ENCODE measurements around the gene STARD9.

STARD9 gene

DNA sequence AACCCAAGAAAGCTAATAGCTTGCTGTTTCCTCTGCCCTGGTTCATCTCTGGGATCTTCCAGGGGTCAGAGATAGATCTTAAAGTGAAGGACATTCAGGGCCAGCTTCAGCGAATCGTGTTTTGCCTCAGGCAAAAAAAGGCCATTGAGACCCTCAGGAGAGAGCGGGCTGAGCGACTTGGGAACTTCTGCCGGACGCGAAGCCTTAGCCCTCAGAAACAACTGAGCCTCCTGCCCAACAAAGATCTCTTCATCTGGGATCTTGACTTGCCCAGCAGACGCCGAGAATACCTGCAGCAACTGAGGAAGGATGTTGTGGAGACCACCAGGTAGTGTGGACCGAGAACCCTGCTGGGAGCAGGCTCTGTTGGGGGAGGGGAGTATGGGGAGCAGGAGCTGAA is 119.0 kb downstream of the STARD9 start:
- DNase-seq (ENCODE audit: low read depth) = no peak

DNA sequence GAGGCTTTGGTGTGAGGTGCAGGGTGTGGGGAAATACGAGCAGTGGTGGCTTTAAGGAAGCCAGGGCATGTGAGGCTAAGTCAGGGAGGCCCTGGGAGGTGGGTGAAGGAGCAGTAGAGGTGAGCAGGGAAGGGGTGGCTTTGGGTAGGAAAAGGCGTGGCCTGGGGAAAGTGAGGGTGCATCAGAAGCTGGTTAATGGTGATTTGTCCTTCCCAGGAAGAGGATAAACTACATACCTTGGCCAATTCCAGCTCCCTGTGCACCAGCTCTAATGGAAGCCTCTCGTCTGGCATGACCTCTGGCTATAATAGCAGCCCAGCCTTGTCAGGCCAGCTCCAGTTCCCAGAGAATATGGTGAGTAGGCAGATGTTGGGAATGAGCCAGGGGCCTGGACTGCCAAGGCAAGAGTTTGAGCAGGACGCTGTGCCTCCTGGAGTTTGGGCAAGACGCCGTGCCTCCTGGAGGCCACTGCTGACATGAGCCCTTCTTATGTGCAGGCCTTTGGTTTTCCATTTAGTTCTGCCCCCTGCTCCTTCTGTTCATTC is 120.2 kb downstream of the STARD9 start:
- DNase-seq (ENCODE audit: low read depth) = no peak

DNA sequence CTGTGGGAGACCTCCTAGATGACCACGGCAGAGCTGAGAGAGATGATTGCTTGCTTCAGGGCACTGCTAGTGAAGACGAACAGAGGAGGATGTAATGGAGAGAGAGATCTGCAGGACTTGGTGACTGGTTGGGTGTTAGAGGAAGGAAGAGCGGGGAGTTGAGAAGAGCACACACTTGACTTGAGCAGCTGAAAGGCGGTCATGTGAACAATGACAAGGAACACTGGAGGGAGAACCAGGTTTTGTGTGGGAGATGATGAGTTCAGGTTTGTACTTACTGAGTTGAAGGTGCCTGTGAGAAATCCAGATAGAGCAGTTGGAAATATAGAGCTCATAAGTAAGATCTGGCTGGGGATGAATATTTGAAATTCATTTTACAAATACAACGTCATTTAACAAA is 121.2 kb downstream of the STARD9 start:
- no peak for DNase-seq (ENCODE audit: low read depth)

DNA sequence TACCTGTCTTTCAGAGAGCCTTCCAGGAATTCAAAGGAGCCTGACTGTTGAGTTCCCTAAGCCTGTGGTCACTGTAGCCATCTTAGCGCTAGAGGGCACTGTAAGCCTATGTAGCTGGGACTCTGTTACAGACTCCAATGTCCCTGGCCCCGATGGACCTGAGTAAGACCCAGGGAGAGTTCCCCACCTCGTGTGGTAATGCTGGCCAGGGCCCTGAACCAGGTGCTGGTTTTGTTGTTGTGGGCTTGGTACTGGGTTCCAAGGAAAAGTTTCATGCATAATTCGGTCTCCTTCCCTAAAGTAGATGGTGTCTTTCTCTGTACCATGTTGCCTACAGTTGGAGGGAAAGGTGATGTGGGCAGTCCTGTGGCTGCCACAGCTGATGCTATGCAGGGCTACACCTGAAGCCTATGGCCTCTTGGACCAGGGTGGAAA is 129.1 kb downstream of the STARD9 start:
- DNase-seq (ENCODE audit: low read depth) = peak; percentile 15

DNA sequence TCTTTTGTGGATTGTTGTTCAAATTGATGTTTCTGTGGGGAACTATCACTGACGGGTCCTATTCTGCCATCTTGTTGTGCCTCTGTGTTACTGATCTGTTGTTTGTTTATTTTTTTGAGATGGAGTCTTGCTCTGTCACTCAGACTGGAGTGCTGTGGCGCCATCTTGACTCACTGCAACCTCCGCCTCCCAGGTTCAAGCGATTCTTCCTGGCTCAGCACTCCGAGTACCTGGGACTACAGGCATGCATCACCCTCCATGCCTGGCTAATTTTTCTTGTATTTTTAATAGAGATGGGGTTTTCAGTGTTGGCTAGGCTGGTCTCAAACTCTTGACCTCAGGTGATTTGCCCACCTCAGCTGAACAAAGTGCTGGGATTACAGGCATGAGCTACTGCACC is 129.9 kb downstream of the STARD9 start:
- no peak for DNase-seq (ENCODE audit: low read depth)

DNA sequence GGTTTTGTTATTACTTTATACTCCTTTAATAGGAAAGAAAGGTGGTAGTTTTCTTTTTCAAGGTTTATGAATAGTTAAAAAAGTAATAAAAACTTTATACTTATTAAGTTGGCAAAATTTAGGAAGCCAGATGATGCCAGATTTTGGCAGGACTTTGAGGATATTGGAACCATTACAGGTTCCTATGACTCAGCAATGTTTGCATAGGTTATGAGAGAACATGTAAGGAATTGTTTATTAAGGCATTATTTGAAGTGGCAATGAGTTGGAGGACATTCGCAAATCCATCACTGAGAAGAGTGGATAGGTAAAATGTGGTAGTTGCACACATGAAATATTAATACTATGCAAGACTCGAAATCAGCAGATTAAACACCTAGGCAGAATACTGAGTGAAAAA is 131.7 kb downstream of the STARD9 start:
- DNase-seq (ENCODE audit: low read depth) = no peak

DNA sequence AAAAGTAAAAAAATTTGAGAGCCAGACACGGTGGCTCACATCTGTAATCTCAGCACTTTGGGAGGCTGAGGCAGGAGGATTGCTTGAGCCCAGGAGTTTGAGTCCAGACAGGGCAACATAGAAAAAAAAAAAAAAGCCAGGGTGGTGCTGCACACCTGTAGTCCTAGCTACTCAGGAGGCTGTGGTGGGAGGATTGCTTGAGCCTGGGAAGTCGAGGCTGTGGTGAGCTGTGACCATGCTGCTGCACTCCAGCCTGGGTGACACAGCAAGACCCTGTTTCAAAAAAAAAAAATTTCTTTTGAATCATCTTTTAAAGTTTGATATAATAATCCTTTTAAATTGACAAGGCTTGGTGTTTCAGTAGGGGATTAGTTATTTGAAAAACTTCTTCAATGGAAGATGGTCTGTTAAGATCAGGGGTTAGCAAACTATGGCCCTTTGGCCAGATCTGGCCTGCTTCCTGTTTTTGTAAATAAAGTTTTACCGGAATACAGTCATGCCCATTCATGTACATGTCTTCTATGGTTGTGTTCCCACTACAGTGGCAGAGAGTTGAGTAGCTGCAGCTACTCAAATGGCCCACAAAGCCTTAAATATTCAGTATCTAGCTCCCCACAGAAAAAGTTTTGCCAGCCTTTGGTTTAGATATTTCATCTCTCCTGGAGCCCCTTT is 132.6 kb downstream of the STARD9 start:
- DNase-seq (ENCODE audit: low read depth) = no peak

DNA sequence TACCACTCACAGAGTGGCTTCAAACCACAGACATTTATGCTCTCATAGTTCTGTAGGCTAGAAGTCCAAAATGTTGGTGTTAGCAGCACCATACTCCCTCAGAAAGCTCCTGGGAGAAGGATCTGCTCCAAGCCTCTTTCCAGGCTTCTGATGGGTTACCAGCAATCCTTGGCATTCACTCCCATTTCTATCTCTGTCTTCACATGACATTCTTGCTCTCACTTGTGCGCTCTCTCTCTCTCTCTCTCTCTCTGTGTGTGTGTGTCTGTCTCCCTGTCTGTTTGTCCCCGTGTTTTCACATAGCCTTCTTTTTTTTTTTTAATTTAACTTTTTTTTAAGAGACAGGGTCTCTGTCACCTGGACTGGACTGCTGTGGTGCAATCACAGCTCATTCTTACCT is 135.3 kb downstream of the STARD9 start:
- no peak for DNase-seq (ENCODE audit: low read depth)

DNA sequence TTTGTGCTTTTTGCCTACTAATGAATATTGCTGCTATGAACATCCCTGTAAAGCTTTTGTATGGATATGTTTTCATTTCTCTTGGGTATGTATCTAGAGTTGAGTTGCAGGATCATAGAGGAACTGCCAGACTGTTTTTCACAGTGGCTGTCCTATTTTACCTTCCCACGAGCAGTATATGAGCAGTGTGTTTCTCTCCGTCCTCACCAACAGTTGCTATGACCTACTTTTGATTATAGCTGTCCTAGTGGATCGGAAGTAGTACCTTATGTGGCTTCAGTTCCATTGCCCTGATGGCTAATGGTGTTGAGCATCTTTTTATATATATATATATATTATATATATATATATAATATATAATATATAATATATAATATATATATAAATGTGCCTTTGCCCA is 136.3 kb downstream of the STARD9 start:
- DNase-seq (ENCODE audit: low read depth) = no peak

DNA sequence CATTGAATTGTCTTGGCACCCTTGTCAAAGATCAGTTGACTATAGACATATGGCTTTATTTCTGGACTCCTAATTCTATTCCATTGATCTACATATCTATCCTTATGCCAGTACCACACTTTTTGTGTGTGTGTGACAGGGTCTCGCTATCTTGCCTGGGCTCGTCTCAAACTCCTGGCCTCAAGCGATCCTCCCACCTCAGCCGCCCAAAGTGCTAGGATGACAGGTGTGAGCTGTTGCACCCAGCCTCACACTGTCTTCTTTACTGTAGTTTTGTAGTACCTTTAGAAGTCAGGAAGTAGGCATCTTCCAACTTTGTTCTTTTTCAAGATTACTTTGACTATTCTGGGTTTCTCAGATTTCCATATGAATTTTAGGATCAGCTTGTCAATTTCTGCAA is 137.2 kb downstream of the STARD9 start:
- no peak for DNase-seq (ENCODE audit: low read depth)

DNA sequence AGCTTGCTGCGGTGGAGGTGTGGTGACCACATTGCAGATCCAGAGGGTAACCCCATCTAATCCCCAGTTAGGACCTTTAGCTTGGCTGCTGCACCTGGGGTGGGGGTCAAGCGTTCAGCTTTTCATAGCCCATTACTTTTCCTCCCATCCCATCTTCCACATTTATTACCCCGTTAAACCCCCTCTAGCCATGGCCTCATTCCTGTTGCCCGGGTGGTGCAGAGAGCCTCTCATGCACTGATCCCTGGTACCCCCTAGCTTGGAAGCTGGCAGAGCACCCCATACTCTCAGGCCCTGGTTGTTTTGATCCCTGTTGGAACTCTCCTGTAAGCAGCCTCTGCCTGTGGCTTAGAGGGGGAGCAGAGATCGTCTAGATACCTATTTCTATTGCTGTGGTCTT is 140.7 kb downstream of the STARD9 start:
- DNase-seq (ENCODE audit: low read depth) = no peak

DNA sequence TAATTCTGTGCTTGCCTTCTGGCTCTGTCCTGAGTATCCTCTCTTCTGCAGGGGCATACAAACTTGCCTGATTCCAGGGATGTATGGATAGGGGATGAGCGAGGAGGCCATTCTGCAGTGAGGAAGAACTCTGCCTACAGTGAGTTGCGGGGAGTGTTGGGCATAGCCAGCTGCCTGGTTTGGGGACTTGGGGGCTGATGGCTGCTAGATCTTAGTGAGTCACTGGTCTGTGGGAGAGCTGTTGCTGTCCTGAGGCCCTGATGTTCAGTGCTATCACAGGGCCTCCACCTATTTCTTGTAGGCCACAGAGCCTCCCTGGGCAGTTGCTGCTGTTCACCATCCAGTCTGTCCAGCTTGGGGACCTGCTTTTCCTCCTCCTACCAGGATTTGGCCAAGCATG is 141.2 kb downstream of the STARD9 start:
- DNase-seq (ENCODE audit: low read depth) = no peak

DNA sequence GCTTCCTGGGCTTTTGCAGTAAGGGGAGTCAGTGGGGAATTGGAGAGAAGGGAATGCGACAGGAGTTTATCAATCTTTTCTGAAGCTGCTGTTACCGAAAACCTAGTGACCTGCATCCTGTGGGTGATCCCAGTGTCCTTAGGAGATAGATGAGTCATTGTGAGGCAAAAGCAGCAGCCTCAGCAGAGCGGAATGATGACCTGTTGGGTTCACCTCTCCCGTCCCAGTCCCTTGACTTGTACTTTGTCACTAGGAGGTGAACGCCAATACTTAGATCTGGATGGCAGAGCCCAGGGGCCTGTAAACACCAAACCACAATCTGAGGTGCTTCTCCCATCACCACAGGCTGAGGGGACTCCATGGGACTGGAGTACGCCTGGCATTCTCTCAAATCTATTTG is 143.6 kb downstream of the STARD9 start:
- no peak for DNase-seq (ENCODE audit: low read depth)

DNA sequence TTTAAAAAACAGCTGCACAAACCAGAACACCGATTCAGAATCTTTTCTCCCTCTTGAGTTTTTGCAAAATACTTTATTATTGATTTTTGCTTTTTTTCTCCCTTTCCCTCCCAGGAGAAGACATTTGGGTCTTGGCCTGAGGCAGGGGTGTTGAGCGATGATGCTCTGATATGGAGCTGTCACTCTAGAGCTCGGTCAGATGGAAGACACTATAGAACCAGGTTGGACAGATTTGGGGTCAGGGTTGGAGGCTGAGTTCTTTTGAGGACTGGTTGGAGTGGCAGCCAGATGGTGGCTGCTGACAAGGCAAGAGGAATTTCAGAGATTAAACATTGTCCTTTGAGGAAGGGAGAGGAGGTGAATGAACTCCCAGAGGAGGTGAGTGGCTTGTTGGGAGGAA is 144.7 kb downstream of the STARD9 start:
- DNase-seq (ENCODE audit: low read depth) = no peak

DNA sequence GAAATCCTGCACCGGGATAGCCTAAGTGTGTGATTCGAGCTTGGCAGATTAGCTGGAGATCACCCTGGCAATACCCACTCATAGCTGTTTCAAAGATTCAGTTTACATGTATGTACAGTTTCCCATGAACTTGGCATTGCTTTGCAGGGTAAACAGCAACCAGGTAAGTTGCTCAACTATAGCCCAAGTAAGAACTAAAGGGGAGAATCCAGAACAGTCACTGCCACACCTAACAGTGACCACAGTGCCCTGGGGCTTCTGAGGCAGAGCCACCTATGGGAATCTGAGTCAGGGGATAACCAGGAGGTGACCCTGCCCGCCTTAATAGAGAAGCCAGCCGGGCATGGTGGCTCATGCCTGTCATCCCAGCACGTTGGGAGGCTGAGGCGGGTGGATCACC is 145.6 kb downstream of the STARD9 start:
- DNase-seq (ENCODE audit: low read depth) = no peak

DNA sequence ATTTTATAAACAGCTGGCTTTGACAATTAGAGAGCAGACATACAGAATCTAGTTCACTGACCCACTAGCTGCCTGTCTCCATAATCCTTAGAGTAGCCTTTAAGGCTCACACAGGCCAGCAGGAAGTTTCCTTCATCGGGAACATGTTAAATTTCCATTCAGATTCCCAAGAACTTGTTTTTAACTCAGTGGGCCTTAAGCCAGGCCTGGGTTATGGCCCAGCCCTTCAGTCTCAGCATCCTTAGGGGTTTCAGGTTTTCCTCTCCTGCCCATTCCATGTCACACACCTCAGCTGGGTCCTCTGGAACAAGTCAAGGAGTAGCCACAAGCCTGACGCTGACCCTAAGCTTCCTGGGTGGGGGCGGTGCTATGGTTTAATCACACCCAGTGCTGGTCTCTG is 146.5 kb downstream of the STARD9 start:
- no peak for DNase-seq (ENCODE audit: low read depth)

DNA sequence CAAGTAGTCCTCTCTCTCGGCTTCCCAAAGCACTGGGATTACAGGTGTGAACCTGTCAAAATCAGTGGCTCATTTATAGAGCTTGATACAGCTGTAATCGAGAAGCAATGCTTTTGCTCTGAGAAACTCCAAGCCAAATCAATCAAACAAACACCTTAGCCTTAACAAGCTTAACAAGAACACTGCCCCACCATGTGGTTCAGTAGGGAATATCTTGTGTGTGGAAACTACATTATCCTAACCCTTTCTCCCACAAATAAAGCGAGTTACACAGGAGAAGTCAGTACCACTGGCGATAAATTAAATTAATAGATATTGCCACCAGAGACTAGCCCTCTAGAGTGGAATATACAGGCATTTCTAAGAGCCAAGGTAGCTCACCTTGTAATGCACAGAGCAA is 147.7 kb downstream of the STARD9 start:
- DNase-seq (ENCODE audit: low read depth) = no peak

DNA sequence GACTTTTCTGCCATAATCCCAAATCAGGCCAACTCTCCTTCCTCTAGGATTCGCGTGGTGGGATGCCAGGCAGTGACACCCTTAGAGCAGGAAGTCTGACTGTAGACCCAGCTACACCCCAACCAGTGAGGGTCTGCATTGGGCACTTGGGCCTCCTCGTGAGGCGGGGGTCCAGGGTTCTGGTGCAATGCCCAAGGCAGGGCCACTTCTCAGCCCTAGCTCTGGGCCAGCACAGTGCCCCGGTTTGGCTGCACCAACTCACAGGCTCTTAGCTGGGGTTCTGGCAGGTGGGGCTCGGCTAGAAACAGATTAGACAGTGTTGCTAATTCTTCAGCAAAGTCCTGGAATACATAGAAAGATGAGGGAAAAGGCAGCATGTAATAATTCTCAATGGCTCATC is 148.9 kb downstream of the STARD9 start:
- no peak for DNase-seq (ENCODE audit: low read depth)

DNA sequence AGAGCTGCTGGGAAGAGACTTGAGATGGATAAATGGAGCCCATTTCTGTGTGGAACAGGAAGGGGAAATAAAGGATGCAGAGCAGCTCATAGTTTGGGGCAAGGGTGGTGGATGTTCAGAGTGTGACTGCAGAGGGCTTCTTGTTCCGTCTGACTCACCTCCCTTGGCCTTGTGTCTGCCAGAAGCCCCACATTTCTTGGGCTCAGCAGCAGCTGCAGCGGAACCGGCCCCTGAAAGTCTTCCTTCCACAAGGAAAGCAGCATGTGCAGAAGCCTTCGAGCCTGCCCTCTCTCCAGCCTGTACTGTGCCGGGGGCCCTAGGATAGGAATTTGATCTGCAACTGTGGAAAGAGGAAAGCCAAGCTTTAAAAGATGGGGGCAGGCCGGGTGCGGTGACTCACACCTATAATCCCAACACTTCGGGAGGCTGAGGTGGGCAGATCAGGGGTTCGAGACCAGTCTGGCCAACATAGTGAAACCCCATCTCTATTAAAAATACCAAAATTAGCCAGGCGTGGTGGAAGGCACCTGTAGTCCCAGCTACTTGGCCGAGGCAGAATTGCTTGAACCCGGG is 150.0 kb downstream of the STARD9 start:
- DNase-seq (ENCODE audit: low read depth) = no peak

DNA sequence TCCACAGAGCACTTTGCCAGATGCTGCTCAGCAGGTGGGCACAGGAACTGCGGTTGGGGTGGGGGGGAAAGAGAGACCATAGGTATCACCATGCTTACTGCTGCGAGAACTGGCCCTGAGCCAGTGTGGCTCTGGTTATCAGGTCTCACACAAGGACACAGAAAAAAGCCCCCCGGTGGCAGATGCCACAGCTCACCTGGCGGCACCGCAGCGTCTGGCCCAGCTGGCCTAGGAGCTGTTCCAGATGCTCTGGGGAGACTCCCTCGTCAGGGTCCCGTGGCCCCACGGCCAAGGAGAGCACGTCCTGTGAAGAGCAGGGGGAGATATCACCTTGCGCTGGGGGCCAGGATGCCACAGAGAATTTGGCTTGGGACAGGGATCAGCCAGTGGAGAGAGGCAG is 150.7 kb downstream of the STARD9 start:
- DNase-seq (ENCODE audit: low read depth) = no peak

DNA sequence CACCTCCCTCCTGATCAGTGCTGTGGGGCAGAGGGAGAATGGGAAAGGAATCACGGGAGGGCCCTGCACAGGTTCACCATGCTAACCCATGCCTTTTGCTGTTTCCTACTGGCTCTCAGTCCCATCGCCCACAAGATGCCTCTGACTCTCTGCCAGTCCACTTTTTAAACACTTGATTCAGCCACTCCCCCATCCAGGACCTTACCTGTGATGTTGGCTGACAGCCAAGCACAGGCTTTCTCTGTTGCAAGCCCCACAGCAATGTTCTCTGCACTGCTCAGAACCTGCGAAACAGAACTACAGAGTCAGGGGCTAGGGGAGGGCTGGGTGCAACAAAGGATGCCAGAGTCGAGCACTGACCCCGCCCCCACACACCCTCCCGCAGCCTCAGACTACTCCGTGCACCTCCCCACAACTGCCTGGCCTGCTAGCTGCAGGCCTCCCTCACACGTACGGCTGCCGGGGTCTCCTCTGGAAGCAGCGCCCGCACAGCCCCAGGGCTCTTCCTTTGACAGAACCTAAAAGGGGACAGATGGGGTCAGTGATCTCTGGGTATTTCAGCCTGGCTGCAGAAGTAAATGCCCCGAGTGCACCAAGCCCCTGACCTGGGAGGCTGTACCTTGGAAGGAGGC is 152.5 kb downstream of the STARD9 start:
- DNase-seq (ENCODE audit: low read depth) = no peak

DNA sequence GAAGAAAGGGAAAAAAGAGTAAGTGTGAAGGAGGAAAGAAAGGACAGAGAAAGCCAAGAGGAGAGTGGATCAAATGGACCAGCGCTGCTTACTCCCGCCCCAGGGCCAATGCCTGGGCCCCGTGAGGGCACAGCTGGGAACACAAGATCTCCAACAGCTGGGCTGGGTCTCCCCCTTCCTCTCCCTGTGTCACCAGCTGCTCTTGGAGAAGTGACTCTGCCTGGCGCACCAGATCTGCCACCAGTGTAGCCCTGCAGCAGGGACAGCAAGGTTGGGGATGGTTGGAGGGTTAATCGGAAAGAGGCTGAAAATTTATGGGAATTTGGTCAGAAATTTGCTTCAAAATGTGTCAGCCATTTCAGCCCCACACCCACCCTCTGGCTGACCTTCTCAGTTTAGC is 153.2 kb downstream of the STARD9 start:
- DNase-seq (ENCODE audit: low read depth) = no peak

DNA sequence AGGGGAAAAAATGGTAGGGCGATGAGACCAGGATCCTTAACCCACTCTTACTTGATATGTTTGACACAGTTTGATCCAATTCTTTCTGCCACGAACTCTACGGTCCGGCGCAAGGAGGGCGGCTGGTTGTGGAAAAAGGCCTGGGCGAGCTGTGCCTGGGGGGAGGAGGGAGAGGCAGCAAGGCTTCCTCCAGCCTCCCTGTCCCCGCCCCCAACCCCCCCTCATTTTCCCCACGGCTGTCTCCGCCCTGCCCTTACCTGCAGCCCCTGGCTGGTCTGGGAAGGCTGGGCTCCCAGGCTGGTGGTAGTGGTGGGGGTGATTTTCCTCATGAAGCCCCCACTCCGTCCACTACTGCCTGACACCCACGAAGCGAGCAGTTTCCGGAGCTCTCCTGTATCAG is 153.6 kb downstream of the STARD9 start:
- DNase-seq (ENCODE audit: low read depth) = no peak

DNA sequence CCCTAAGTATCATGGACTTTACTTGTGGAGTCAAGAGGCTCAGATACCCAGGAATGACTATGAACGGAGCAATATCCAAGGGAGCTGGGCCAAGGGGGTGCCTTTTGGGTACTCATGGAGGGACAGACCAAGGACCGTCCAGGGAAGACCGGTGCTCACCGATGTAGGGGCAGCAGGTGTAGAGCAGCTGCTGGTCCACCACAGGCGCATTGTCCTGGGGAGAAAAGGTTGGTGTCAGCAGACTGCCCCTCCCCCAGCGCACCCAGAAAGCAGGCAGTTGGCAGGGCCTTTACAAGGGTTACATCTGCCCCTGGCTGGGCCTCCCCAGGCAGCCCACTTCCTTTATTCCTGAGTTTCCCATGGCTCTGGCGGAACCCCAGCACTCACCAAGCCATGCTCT is 154.0 kb downstream of the STARD9 start:
- no peak for DNase-seq (ENCODE audit: low read depth)
